HG02852 (cell line): ENCODE data around the gene NLN.
A peak's percentile ranks its signal among the peaks of the same experiment; 100 is the strongest.
"Not testable (repeated sequence)": the region's sequence is repeated elsewhere in the genome, so short reads cannot be mapped to it uniquely, and the experiment has no call there.

Experiments
- ATAC-seq: cut with Tn5 transposase; IDR thresholded peaks from one replicate; pipeline ENCODE4 v1.9.1; 2021; ENCODE audit warnings: mild to moderate bottlenecking, moderate library complexity; ENCODE audit not compliant: unreplicated experiment

Gene NLN

GRCh38 chr5:65730910-65731309 lies 8.9 kb downstream of the NLN start:
- ATAC-seq, result no peak

- not testable (repeated sequence) for ATAC-seq
Measured at GRCh38 chr5:65732046-65732445, 10.0 kb downstream of the NLN start.

- ATAC-seq, result not testable (repeated sequence)
Measured at GRCh38 chr5:65734196-65734775, 12.3 kb downstream of the NLN start.

- no peak for ATAC-seq
Measured at GRCh38 chr5:65734921-65735320, 12.9 kb downstream of the NLN start.

GRCh38 chr5:65736011-65736410 lies 14.0 kb downstream of the NLN start:
- ATAC-seq, result no peak

GRCh38 chr5:65737842-65738241 lies 15.8 kb downstream of the NLN start:
- ATAC-seq, result no peak

GRCh38 chr5:65738305-65738704 lies 16.3 kb downstream of the NLN start:
- ATAC-seq, result no peak

- no peak for ATAC-seq
Measured at GRCh38 chr5:65739162-65739561, 17.2 kb downstream of the NLN start.

GRCh38 chr5:65742565-65743231 lies 20.7 kb downstream of the NLN start:
- ATAC-seq, result peak; percentile 70

GRCh38 chr5:65749221-65749844 lies 27.3 kb downstream of the NLN start:
- no peak for ATAC-seq

GRCh38 chr5:65749956-65750355 lies 28.0 kb downstream of the NLN start:
- ATAC-seq, result no peak

- ATAC-seq, result no peak
Measured at GRCh38 chr5:65750938-65751337, 28.9 kb downstream of the NLN start.

GRCh38 chr5:65753189-65753588 lies 31.2 kb downstream of the NLN start:
- no peak for ATAC-seq

- ATAC-seq, result no peak
Measured at GRCh38 chr5:65758546-65759144, 36.6 kb downstream of the NLN start.

- ATAC-seq, result no peak
Measured at GRCh38 chr5:65760504-65761275, 38.7 kb downstream of the NLN start.

- no peak for ATAC-seq
Measured at GRCh38 chr5:65762234-65762633, 40.2 kb downstream of the NLN start.

- ATAC-seq, result no peak
Measured at GRCh38 chr5:65765582-65765981, 43.6 kb downstream of the NLN start.

- ATAC-seq, result no peak
Measured at GRCh38 chr5:65766175-65766574, 44.2 kb downstream of the NLN start.

- no peak for ATAC-seq
Measured at GRCh38 chr5:65766781-65767180, 44.8 kb downstream of the NLN start.

- no peak for ATAC-seq
Measured at GRCh38 chr5:65767565-65767964, 45.6 kb downstream of the NLN start.

- ATAC-seq, result no peak
Measured at GRCh38 chr5:65768723-65769346, 46.8 kb downstream of the NLN start.
